Keratinocyte (primary cell): Measurements from ENCODE around the gene RNLS. TPM values are rescaled to one million over a fixed set of nuclear protein-coding genes. Genes with fewer than 3 reads are reported as not detected.

Experiments
- DNase-seq: peaks from one replicate; pipeline ENCODE4 v3.0.0-alpha.2; 2011; ENCODE audit warnings: low read depth, missing footprints, low spot score
- FAIRE-seq: peaks from 2 replicates; lab custom pipeline; 2011; peaks lifted over from hg19 to GRCh38; lab: Jason Lieb, UNC
- H2AFZ ChIP-seq: 2 replicates; pipeline ENCODE4 v1.6.0; 2012; ENCODE audit warnings: low read length, control low read depth, inconsistent platforms; ENCODE audit not compliant: control insufficient read depth
- H3K27ac ChIP-seq: 2 replicates; pipeline ENCODE4 v1.5.1; 2011; ENCODE audit warnings: low read length; ENCODE audit not compliant: control insufficient read depth, insufficient read depth
- H3K27me3 ChIP-seq: 3 replicates; pipeline ENCODE4 v1.6.0; 2011; ENCODE audit warnings: low read length; ENCODE audit not compliant: control insufficient read depth, insufficient read depth; ENCODE audit errors: extremely low read depth
- H3K36me3 ChIP-seq, 2 experiments: 2 replicates in 1 of 2; 3 replicates in 1 of 2; pipeline ENCODE4 v1.5.1; 2011; ENCODE audit warnings: low read length in 2 of 2, mild to moderate bottlenecking in 1 of 2; ENCODE audit not compliant: control insufficient read depth in 2 of 2, insufficient read depth in 2 of 2; ENCODE audit errors: extremely low read depth in 1 of 2
- H3K4me1 ChIP-seq: 3 replicates; pipeline ENCODE4 v1.5.1; 2011; ENCODE audit warnings: low read length; ENCODE audit not compliant: control insufficient read depth, insufficient read depth; ENCODE audit errors: extremely low read depth
- H3K4me2 ChIP-seq: 3 replicates; pipeline ENCODE4 v1.6.0; 2011; ENCODE audit warnings: low read depth, low read length; ENCODE audit not compliant: control insufficient read depth, insufficient read depth; ENCODE audit errors: extremely low read depth
- H3K4me3 ChIP-seq, 3 experiments: fragments of 200-600 bp in 1 of 3; sonication (generic) in 1 of 3; 2 replicates in 2 of 3; 3 replicates in 1 of 3; pipeline ENCODE4 v1.5.1; 2011 to 2016; ENCODE audit warnings: low read length in 3 of 3, mild to moderate bottlenecking in 3 of 3, control low read depth in 2 of 3, inconsistent platforms in 1 of 3, low read depth in 1 of 3, mixed read lengths in 1 of 3, mixed run types in 1 of 3, moderate library complexity in 1 of 3; ENCODE audit not compliant: control insufficient read depth in 2 of 3, insufficient read depth in 2 of 3; ENCODE audit errors: extremely low read depth in 1 of 3
- H3K79me2 ChIP-seq: 2 replicates; pipeline ENCODE4 v1.6.0; 2012; ENCODE audit warnings: low read length; ENCODE audit not compliant: control insufficient read depth, insufficient read depth
- H3K9ac ChIP-seq: 3 replicates; pipeline ENCODE4 v1.6.0; 2011; ENCODE audit warnings: low read length; ENCODE audit not compliant: control insufficient read depth, insufficient read depth; ENCODE audit errors: extremely low read depth
- H3K9me1 ChIP-seq: 3 replicates; pipeline ENCODE4 v1.6.0; 2011; ENCODE audit warnings: low read length; ENCODE audit not compliant: control insufficient read depth, insufficient read depth; ENCODE audit errors: extremely low read depth
- H3K9me3 ChIP-seq: 2 replicates; pipeline ENCODE4 v1.5.1; 2012; ENCODE audit warnings: low read depth, low read length; ENCODE audit not compliant: control insufficient read depth
- H4K20me1 ChIP-seq: 3 replicates; pipeline ENCODE4 v1.6.0; 2011; ENCODE audit warnings: low read length; ENCODE audit not compliant: control insufficient read depth, insufficient read depth; ENCODE audit errors: extremely low read depth
- EZH2 ChIP-seq: IDR thresholded peaks from one replicate; pipeline ENCODE4 v1.6.1; 2012; ENCODE audit warnings: inconsistent platforms, mild to moderate bottlenecking, low read length, moderate library complexity
- dilution Hi-C: fragments of 300-500 bp; cut with MboI; formaldehyde crosslinking; loops from one replicate; pipeline ENCODE4 v1.7.0; 2020; ENCODE audit warnings: low sequenced_read_pairs; ENCODE audit not compliant: extremely low pct_ligation_motif_present
- polyA plus RNA-seq, 5 experiments: library from polyadenylated mRNA; depleted of rRNA in 3 of 5; stranded (reverse) in 3 of 5; stranded (forward) in 1 of 5; unstranded in 1 of 5; fragments of >200 nt; gene quantifications; 1 replicate in 1 of 5; 2 replicates in 3 of 5; 3 replicates in 1 of 5; pipeline versions ENCODE4 v1.2.1 to v1.2.3, GENCODE V29; 2011 to 2012; ENCODE audit warnings: missing spikeins in 2 of 5, low read depth in 1 of 5, low replicate concordance in 1 of 5
- TF ChIP-seq, protein P1 (sequence below), 3 experiments: IDR thresholded peaks in 1 of 3; conservative IDR thresholded peaks in 1 of 3; optimal IDR thresholded peaks in 1 of 3; 2 replicates in 2 of 3; 3 replicates in 1 of 3; pipeline versions ENCODE3 to v1.5.1; 2011; ENCODE audit warnings: low read length in 3 of 3, mild to moderate bottlenecking in 3 of 3, moderate library complexity in 2 of 3, control low read depth in 1 of 3, inconsistent platforms in 1 of 3; ENCODE audit not compliant: insufficient read depth in 2 of 3; ENCODE audit errors: extremely low read depth in 1 of 3

The RNLS gene
- polyA plus RNA-seq, 1 donor (not counting 4 experiments of a cell fraction or from before 2014, with no cell fraction given): 6.8 TPM

DNA sequence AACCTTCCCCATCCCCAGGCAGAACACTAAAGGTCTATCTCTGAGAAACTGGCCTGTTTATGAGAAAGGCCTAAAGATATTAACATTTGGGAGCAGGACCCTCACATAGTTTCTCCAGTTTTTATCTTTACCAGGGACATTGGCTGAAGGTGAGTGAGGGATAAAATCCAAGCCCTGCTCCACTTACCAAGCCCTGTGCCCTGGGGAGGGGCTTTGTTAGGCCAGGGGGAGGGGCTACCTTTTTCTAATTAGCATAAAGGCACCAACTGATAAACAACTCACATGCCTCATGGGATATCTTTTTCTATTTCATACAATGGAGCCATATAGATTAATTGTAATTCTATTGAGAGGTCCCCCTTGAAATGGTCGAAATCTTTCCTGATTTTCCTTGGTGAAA is 55.9 kb downstream of the RNLS start:
- no peak for FAIRE-seq
- no peaks in the 10 kb centered on the region for H3K4me1 ChIP-seq

DNA sequence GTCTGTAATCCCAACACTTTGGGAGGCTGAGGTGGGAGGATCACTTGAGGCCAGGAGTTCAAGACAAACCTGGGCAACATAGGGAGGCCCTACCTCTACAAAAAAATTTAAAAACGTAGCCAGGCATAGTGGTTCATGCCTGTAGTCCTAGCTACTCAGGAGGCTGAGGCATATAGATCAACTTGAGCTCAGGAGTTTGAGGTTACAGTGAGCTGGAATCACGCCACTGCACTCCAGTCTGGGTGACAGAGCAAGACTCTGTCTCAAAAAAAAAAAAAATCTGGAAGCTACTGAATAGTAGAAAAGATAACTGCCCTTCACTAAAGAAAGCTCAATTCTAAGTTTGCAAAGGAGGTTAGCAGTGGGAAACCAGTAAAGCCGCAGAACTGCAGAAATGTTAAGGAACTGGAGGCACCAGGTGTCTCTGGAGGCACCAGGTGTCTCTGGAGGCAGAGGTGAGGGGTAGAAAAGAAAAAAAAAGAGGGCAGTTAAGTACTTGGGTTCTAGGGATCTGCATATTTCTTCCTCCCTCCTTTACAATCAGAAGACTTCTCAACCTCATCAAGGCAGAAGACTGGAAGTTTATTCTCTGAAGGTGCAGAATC is 56.5 kb downstream of the RNLS start:
- Histone ChIP-seq H3K27ac (no peak overlapping the region), H3K9ac (no peak overlapping the region), H3K4me3 (no peak overlapping the region), H3K36me3 (no peaks in the 10 kb centered on the region), H3K27me3 (no peaks in the 10 kb centered on the region), H3K9me1 (no peaks in the 10 kb centered on the region), H3K4me2 (no peak overlapping the region), H4K20me1 (no peaks in the 10 kb centered on the region), H2AFZ (no peak overlapping the region), H3K79me2 (no peaks in the 10 kb centered on the region), H3K4me1 (no peaks in the 10 kb centered on the region), H3K9me3 (no peaks in the 10 kb centered on the region)
- no peak for DNase-seq
- FAIRE-seq: no peak
- dilution Hi-C loops: no loop called here
- no peak for TF ChIP-seq EZH2
- TF ChIP-seq, protein P1, sequence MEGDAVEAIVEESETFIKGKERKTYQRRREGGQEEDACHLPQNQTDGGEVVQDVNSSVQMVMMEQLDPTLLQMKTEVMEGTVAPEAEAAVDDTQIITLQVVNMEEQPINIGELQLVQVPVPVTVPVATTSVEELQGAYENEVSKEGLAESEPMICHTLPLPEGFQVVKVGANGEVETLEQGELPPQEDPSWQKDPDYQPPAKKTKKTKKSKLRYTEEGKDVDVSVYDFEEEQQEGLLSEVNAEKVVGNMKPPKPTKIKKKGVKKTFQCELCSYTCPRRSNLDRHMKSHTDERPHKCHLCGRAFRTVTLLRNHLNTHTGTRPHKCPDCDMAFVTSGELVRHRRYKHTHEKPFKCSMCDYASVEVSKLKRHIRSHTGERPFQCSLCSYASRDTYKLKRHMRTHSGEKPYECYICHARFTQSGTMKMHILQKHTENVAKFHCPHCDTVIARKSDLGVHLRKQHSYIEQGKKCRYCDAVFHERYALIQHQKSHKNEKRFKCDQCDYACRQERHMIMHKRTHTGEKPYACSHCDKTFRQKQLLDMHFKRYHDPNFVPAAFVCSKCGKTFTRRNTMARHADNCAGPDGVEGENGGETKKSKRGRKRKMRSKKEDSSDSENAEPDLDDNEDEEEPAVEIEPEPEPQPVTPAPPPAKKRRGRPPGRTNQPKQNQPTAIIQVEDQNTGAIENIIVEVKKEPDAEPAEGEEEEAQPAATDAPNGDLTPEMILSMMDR (optimal IDR thresholded peaks at IDR 0.05 in 1 of 3, IDR thresholded peaks at IDR 0.05 in 1 of 3, conservative IDR thresholded peaks at IDR 0.05 in 1 of 3; ENCODE audit: extremely low read depth in 1 of 3, insufficient read depth in 2 of 3, low read length in 3 of 3): no peak

More for the DNA sequence above, 55.9 kb downstream of the RNLS start:
- dilution Hi-C loops: no loop called here
- Histone ChIP-seq H3K9ac (no peak overlapping the region), H3K36me3 (no peaks in the 10 kb centered on the region), H3K79me2 (no peaks in the 10 kb centered on the region), H4K20me1 (no peaks in the 10 kb centered on the region), H3K27ac (no peak overlapping the region), H3K4me3 (no peak overlapping the region), H3K9me1 (no peaks in the 10 kb centered on the region), H2AFZ (no peak overlapping the region), H3K4me2 (no peak overlapping the region), H3K27me3 (no peaks in the 10 kb centered on the region), H3K9me3 (no peaks in the 10 kb centered on the region)
- no peak for TF ChIP-seq EZH2
- TF ChIP-seq, protein P1 (optimal IDR thresholded peaks at IDR 0.05 in 1 of 3, IDR thresholded peaks at IDR 0.05 in 1 of 3, conservative IDR thresholded peaks at IDR 0.05 in 1 of 3; ENCODE audit: extremely low read depth in 1 of 3, insufficient read depth in 2 of 3, low read length in 3 of 3): no peak
- no peak for DNase-seq
